Choroid plexus epithelial cell (primary cell): ENCODE measurements around the gene KIF16B.
A peak's percentile ranks its signal among the peaks of the same experiment; 100 is the strongest.

Source experiments
- DNase-seq: peaks from one replicate; pipeline ENCODE4 v3.0.0-alpha.2; 2010; ENCODE audit warnings: low read depth
- H3K4me3 ChIP-seq: 2 replicates; pipeline ENCODE4 v1.5.1; 2011; ENCODE audit warnings: low read depth, mild to moderate bottlenecking, control low read depth, low read length, moderate library complexity
- CTCF ChIP-seq: conservative IDR thresholded peaks from 2 replicates; pipeline ENCODE4 v1.5.1; 2011; ENCODE audit warnings: low read depth, mild to moderate bottlenecking, control low read depth, inconsistent platforms, low read length, moderate library complexity

Gene KIF16B

GRCh38 chr20:16455324-16455723, 117.9 kb downstream of the KIF16B start:
- no peak overlapping the region for H3K4me3 ChIP-seq
- TF ChIP-seq CTCF, result no peak
- DNase-seq, result no peak

GRCh38 chr20:16451982-16452381, 121.3 kb downstream of the KIF16B start:
- H3K4me3 ChIP-seq, result no peak overlapping the region
- peak; percentile 31 for DNase-seq
- no peak for TF ChIP-seq CTCF

- no peak overlapping the region for H3K4me3 ChIP-seq
- DNase-seq, result no peak
- TF ChIP-seq CTCF, result no peak
These were observed 122.2 kb downstream of the KIF16B start for GRCh38 chr20:16451001-16451400.

GRCh38 chr20:16446991-16447390, 126.3 kb downstream of the KIF16B start:
- DNase-seq, result no peak
- no peak for TF ChIP-seq CTCF
- no peak overlapping the region for H3K4me3 ChIP-seq

- no peak for TF ChIP-seq CTCF
- no peak overlapping the region for H3K4me3 ChIP-seq
- DNase-seq, result no peak
These were observed 127.0 kb downstream of the KIF16B start for GRCh38 chr20:16446246-16446645.

- no peak overlapping the region for H3K4me3 ChIP-seq
- DNase-seq, result no peak
- no peak for TF ChIP-seq CTCF
These were observed 127.8 kb downstream of the KIF16B start for GRCh38 chr20:16445482-16445881.

- DNase-seq, result peak; percentile 62
- TF ChIP-seq CTCF, result no peak
- no peak overlapping the region for H3K4me3 ChIP-seq
These were observed 129.0 kb downstream of the KIF16B start for GRCh38 chr20:16444057-16444777.
